Measurements from ENCODE around the gene KIRREL2. TPM values are rescaled to one million over a fixed set of nuclear protein-coding genes. Genes with fewer than 3 reads are reported as not detected.

KIRREL2 gene
- total and polyA plus RNA-seq, 9 of the 15 experiments (the other 6 are each of a cell fraction or from before 2014, with no cell fraction given) = 0.01 to 0.12 (median 0.09) TPM; not detected in 4

DNA sequence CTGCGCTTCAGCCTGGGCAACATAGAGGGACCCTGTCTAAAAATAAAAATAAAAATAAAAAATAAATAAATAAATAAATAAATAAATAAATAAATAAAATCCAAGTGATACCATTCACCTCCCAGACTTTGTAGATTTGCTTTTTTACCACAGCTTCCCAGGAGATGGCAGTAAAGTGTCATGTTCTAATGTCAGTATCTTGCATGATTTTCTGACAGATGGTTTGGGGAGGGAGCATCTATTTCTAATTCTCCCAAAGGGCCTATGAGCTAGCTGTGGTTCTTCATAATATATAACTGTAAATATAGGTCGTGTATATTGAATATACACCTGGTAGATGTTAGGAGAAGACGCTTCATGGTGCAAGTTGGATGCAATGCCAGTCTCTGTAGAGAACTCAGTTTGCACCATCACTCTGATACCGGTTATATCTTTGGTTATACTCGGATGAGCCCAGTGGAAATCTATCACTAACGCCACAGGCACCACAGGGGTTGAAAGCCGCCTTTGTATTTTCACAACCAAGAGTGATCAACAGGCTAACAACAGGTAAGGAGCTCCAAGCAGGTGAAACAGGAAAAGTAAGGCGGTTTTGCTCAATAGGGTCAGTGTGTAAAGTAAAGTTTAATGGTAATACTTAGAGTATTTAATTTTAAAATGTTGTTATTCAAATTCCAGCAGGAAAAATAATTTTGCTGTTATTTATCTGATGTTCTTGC lies 25.6 kb downstream of the KIRREL2 start (continued):
- TF ChIP-seq, protein P1, sequence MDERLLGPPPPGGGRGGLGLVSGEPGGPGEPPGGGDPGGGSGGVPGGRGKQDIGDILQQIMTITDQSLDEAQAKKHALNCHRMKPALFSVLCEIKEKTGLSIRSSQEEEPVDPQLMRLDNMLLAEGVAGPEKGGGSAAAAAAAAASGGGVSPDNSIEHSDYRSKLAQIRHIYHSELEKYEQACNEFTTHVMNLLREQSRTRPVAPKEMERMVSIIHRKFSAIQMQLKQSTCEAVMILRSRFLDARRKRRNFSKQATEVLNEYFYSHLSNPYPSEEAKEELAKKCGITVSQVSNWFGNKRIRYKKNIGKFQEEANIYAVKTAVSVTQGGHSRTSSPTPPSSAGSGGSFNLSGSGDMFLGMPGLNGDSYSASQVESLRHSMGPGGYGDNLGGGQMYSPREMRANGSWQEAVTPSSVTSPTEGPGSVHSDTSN (CRISPR knock-in tag; IDR thresholded peaks at IDR 0.05; ENCODE audit: low read depth) = no peak
- TF ChIP-seq, protein P1 (tag; conservative IDR thresholded peaks at IDR 0.05; ENCODE audit: low read depth) = peak; percentile 32; the same call in 1 of the 2 replicates
- TF ChIP-seq, protein P2, sequence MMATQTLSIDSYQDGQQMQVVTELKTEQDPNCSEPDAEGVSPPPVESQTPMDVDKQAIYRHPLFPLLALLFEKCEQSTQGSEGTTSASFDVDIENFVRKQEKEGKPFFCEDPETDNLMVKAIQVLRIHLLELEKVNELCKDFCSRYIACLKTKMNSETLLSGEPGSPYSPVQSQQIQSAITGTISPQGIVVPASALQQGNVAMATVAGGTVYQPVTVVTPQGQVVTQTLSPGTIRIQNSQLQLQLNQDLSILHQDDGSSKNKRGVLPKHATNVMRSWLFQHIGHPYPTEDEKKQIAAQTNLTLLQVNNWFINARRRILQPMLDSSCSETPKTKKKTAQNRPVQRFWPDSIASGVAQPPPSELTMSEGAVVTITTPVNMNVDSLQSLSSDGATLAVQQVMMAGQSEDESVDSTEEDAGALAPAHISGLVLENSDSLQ (IDR thresholded peaks at IDR 0.05) = peak; percentile 31; the same call in 1 of the 2 replicates
- TF ChIP-seq SMARCB1 (IDR thresholded peaks at IDR 0.05; ENCODE audit: insufficient read length, low read depth) = no peak
- no peak for TF ChIP-seq CHCHD3 (CRISPR knock-in tag; IDR thresholded peaks at IDR 0.05)
- no peak for TF ChIP-seq SRSF7 (optimal IDR thresholded peaks at IDR 0.05; ENCODE audit: low read depth, low read length)
- TF ChIP-seq, protein P3, sequence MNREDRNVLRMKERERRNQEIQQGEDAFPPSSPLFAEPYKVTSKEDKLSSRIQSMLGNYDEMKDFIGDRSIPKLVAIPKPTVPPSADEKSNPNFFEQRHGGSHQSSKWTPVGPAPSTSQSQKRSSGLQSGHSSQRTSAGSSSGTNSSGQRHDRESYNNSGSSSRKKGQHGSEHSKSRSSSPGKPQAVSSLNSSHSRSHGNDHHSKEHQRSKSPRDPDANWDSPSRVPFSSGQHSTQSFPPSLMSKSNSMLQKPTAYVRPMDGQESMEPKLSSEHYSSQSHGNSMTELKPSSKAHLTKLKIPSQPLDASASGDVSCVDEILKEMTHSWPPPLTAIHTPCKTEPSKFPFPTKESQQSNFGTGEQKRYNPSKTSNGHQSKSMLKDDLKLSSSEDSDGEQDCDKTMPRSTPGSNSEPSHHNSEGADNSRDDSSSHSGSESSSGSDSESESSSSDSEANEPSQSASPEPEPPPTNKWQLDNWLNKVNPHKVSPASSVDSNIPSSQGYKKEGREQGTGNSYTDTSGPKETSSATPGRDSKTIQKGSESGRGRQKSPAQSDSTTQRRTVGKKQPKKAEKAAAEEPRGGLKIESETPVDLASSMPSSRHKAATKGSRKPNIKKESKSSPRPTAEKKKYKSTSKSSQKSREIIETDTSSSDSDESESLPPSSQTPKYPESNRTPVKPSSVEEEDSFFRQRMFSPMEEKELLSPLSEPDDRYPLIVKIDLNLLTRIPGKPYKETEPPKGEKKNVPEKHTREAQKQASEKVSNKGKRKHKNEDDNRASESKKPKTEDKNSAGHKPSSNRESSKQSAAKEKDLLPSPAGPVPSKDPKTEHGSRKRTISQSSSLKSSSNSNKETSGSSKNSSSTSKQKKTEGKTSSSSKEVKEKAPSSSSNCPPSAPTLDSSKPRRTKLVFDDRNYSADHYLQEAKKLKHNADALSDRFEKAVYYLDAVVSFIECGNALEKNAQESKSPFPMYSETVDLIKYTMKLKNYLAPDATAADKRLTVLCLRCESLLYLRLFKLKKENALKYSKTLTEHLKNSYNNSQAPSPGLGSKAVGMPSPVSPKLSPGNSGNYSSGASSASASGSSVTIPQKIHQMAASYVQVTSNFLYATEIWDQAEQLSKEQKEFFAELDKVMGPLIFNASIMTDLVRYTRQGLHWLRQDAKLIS (CRISPR knock-in tag; IDR thresholded peaks at IDR 0.05) = no peak
- TF ChIP-seq, protein P4, sequence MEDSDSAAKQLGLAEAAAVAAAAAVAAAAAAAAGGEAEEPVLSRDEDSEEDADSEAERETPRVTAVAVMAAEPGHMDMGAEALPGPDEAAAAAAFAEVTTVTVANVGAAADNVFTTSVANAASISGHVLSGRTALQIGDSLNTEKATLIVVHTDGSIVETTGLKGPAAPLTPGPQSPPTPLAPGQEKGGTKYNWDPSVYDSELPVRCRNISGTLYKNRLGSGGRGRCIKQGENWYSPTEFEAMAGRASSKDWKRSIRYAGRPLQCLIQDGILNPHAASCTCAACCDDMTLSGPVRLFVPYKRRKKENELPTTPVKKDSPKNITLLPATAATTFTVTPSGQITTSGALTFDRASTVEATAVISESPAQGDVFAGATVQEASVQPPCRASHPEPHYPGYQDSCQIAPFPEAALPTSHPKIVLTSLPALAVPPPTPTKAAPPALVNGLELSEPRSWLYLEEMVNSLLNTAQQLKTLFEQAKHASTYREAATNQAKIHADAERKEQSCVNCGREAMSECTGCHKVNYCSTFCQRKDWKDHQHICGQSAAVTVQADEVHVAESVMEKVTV (CRISPR knock-in tag; IDR thresholded peaks at IDR 0.05) = peak; percentile 90
- TF ChIP-seq, protein P5, sequence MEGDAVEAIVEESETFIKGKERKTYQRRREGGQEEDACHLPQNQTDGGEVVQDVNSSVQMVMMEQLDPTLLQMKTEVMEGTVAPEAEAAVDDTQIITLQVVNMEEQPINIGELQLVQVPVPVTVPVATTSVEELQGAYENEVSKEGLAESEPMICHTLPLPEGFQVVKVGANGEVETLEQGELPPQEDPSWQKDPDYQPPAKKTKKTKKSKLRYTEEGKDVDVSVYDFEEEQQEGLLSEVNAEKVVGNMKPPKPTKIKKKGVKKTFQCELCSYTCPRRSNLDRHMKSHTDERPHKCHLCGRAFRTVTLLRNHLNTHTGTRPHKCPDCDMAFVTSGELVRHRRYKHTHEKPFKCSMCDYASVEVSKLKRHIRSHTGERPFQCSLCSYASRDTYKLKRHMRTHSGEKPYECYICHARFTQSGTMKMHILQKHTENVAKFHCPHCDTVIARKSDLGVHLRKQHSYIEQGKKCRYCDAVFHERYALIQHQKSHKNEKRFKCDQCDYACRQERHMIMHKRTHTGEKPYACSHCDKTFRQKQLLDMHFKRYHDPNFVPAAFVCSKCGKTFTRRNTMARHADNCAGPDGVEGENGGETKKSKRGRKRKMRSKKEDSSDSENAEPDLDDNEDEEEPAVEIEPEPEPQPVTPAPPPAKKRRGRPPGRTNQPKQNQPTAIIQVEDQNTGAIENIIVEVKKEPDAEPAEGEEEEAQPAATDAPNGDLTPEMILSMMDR (IDR thresholded peaks at IDR 0.05 in 2 of 3, conservative IDR thresholded peaks at IDR 0.05 in 1 of 3; ENCODE audit: insufficient read depth in 2 of 3, low read depth in 1 of 3, low read length in 3 of 3) = peak; percentile 45 to 79 (median 62); a peak in 5 of 6 replicates
- TF ChIP-seq ZNF445 (CRISPR knock-in tag; IDR thresholded peaks at IDR 0.05; ENCODE audit: low read depth) = no peak
- TF ChIP-seq, protein P6, sequence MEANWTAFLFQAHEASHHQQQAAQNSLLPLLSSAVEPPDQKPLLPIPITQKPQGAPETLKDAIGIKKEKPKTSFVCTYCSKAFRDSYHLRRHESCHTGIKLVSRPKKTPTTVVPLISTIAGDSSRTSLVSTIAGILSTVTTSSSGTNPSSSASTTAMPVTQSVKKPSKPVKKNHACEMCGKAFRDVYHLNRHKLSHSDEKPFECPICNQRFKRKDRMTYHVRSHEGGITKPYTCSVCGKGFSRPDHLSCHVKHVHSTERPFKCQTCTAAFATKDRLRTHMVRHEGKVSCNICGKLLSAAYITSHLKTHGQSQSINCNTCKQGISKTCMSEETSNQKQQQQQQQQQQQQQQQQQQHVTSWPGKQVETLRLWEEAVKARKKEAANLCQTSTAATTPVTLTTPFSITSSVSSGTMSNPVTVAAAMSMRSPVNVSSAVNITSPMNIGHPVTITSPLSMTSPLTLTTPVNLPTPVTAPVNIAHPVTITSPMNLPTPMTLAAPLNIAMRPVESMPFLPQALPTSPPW (CRISPR knock-in tag; IDR thresholded peaks at IDR 0.05) = 0 out of 2 replicates have a peak, but pooled peaks have one; percentile 16
- TF ChIP-seq RAD21 (CRISPR knock-in tag; conservative IDR thresholded peaks at IDR 0.05 in 1 of 2, IDR thresholded peaks at IDR 0.05 in 1 of 2) = peak; percentile 91 to 94
